ENCODE data around the gene OR1K1.

Gene OR1K1

DNA sequence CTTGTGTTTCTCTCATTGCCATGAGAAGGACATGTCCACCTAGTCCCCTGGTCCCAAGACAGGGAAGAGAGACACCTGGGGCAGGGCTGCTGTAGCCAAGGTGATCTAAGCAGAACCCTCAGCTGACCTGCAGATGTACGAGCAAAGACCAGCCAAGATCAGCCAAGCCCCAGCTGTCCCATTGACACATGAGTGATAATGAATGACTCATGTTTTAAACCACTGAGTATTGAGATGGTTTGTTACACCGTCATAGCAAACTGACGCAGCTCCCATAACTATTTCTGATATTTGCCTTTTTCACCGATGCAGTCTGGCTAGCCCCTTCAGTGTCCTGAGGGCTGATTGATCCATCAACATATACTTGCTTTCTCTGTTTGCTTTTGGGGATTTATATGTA, 6.7 kb downstream of the OR1K1 start:
- TF ChIP-seq, protein P1, sequence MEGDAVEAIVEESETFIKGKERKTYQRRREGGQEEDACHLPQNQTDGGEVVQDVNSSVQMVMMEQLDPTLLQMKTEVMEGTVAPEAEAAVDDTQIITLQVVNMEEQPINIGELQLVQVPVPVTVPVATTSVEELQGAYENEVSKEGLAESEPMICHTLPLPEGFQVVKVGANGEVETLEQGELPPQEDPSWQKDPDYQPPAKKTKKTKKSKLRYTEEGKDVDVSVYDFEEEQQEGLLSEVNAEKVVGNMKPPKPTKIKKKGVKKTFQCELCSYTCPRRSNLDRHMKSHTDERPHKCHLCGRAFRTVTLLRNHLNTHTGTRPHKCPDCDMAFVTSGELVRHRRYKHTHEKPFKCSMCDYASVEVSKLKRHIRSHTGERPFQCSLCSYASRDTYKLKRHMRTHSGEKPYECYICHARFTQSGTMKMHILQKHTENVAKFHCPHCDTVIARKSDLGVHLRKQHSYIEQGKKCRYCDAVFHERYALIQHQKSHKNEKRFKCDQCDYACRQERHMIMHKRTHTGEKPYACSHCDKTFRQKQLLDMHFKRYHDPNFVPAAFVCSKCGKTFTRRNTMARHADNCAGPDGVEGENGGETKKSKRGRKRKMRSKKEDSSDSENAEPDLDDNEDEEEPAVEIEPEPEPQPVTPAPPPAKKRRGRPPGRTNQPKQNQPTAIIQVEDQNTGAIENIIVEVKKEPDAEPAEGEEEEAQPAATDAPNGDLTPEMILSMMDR (conservative IDR thresholded peaks at IDR 0.05), result no peak
- no peak overlapping the region for H3K27ac ChIP-seq

DNA sequence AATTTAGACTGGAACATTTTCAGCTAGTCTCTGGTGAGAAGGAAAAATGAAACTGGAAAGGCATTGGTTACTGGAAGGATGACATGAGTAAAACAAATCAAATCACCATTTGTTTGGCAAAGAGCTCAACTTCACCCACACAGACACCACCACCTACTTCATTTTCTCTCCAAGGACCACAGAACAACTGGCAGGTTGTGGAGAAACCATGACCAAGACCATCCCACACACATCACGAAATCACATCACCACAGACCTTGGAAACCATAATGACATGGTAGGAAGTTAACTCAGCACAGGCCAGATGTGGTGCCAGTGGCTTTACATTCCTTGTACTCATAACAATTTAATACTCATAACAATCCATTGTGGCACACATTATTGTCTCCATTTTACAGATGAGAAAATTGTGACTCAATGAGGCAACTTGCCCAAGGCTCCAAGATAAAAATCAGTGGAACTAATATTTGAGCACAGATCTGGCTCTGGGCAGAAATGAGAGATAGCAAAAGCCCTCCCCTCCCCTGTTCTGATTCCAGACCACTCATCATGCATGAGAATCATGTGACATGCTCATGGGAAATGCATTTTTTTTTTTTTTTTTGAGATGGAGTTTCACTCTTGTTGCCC, 7.5 kb downstream of the OR1K1 start:
- TF ChIP-seq, protein P1 (conservative IDR thresholded peaks at IDR 0.05), result no peak
- H3K27ac ChIP-seq, result no peak overlapping the region

DNA sequence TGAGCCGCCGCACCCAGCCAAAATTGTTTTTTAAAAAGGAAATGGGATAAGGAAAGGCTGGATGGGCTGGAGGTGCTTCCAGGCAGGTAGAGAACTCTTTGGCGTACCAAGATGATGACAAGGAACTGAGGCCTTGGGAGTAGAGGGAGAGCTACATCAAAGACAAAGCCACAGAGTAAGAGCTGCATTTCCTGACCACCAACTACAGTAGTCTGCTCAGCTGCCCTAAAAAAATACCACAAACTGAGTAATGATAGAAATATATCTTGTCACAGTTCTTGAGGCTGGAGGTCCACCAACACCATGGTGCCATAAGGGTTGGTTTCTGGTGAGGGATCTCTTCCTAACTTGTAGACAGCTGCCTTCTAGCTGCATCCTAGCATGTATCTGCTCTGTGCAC, 8.2 kb downstream of the OR1K1 start:
- TF ChIP-seq, protein P1 (conservative IDR thresholded peaks at IDR 0.05), result no peak
- H3K27ac ChIP-seq, result peak overlapping the region; percentile 91

DNA sequence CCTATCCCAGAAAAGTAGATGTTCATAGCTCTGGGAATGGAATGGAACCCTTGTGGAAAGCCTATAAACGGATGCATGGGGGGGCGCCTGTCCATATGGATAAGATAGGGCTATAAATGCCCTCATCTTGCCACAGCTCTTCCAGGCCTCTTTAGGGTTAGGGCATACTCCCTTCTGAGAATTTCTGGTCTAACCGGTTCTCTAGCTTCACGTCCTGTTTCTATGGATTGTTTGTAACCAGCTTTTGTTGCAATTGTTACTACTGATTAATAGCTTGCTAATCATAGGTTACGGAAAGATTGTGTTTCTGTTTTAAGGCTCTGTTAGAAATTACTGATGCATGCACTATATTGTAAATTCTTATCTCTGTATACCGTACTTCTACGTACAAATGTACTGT, 9.3 kb downstream of the OR1K1 start:
- H3K27ac ChIP-seq, result peak overlapping the region; percentile 91

DNA sequence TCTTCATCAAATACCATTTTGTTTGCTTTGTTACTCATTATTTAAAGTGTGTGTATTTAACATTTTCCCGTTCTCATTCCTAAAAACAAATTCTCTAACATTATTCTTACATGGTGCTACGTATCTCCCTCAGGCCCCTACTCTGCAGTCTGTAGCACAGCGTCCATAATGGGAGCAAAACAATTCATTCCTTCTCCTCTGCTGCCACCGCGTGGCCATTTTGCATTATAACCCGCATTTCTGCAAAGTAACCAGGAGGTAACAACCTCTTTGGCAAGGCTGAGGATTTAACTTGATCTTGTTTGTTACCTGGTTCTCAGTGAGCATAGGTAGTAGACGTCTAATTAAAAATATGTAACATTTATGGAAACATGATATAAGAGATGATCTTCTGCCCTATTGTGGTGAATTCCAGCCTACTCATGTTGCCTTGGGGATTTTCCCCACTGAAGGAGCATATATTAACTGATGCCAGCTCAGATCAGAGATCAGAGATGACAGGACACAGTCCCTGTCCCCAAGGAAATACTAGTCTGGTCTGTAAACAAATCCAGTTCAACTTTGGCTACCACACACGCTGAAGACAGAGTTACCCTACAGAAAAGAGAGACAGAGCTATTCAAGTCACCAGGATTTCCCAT, 10.5 kb downstream of the OR1K1 start:
- peak overlapping the region; percentile 91 for H3K27ac ChIP-seq
- TF ChIP-seq, protein P1 (conservative IDR thresholded peaks at IDR 0.05), result peak; percentile 79

DNA sequence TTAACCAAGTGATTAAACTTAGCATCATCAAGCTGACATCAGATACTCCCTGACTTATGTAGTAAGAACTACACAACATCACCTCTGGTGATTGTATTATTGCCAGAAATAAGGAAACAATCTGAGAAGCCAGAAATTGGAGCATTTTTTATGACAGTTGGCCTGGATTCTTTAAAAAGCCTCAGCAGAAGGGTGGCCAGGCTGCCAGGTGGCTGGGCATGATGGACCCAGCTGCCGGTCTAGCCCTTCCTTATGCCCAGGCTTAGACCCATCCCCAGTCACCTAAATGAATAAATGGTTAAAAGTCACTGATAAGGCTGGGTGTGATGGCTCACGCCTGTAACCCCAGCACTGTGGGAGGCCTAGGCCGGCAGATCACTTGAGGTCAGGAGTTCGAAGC, 12.8 kb downstream of the OR1K1 start:
- TF ChIP-seq, protein P1 (conservative IDR thresholded peaks at IDR 0.05), result no peak
- no peak overlapping the region for H3K27ac ChIP-seq

DNA sequence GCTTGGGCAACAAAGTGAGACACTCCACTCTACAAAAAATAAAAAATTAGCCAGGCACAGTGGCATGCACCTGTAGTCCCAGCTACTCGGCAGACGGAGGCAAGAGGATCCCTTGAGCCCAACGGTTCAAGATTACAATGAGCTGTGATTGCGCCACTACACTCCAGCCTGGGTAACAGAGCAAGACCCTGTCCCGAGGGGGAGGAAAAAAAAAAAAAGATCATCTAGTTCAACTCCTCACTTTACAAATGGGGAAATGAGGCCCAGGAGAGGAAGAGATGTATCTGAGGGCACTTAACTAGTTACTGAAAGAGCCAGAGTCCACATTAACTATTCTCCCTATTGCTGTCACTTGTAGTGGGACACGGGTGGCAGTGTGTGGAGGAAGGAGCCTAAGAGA, 14.6 kb downstream of the OR1K1 start:
- TF ChIP-seq, protein P1 (conservative IDR thresholded peaks at IDR 0.05), result no peak
- H3K27ac ChIP-seq, result no peak overlapping the region

DNA sequence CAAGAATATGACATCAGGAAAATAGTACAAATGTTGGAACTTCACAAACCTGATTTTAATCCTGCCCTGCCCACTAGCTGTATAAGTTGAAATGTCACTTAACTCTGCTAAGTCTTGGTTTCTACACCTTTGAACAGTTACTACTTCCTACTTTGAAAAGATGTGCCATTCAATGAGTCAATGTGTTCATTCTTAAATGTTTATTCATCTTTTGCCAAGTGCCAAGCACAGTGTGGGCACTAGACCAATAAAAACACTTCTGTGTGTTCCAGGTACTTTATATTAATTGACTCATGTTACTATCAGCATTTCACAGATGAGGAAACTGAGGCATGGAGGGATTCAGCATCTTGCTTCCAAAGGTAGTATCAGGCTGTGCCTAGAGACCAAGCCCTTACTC, 15.6 kb downstream of the OR1K1 start:
- peak overlapping the region; percentile 38 for H3K27ac ChIP-seq
- TF ChIP-seq, protein P1 (conservative IDR thresholded peaks at IDR 0.05), result no peak
